GM23248 (cell line): Measurements from ENCODE around the gene POR.

Source experiments
- EZH2 ChIP-seq: fragments of 200-600 bp; sonication (generic); IDR thresholded peaks from 2 replicates; pipeline ENCODE4 v1.6.1; 2018; ENCODE audit warnings: antibody characterized with exemption, mild to moderate bottlenecking; ENCODE audit not compliant: insufficient read depth, poor library complexity, severe bottlenecking
- EZH2phosphoT487 ChIP-seq: fragments of 200-600 bp; sonication (generic); IDR thresholded peaks from 2 replicates; pipeline ENCODE4 v1.6.1; 2018; ENCODE audit warnings: antibody characterized with exemption, moderate library complexity, mild to moderate bottlenecking, low read depth; ENCODE audit not compliant: insufficient read depth

DNA sequence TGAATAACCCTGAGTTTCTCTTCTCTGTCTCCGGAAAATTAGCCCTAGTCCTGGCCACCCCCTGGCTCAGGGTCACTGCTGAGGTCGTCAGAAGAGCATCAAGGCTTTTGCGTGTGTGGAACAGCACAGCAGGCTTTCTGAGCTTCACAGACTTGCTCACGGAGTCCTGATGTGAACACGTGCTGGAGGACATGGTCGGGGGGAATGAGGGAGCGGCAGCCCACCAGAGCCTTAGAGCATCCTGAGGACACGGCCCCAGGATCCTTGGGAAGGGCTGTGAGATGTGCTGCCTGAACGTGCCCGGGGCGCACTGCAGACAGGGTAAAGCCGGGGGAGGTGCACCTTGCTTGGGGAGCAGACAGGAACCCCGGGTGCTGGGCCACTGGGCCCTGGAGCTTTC lies 50.7 kb downstream of the POR start:
- TF ChIP-seq EZH2, result no peak
- no peak for TF ChIP-seq EZH2phosphoT487
